Neuronal stem cell (in vitro differentiated cells): Measurements from ENCODE around the gene SLFN12L.

Experiments used
- DNase-seq: peaks from one replicate; pipeline ENCODE4 v3.0.0-alpha.2; 2013; ENCODE audit warnings: low spot score
- H2AFZ ChIP-seq: one replicate; pipeline ENCODE4 v1.6.1; 2013; ENCODE audit warnings: mild to moderate bottlenecking, low read length, inconsistent platforms
- H2AK5ac ChIP-seq: 2 replicates; pipeline ENCODE4 v1.6.1; 2013; ENCODE audit warnings: low read depth, mild to moderate bottlenecking, inconsistent platforms, low read length, moderate library complexity, mixed read lengths
- H2BK120ac ChIP-seq: 2 replicates; pipeline ENCODE4 v1.6.1; 2013; ENCODE audit warnings: low read depth, mild to moderate bottlenecking, inconsistent platforms, low read length, moderate library complexity, mixed read lengths
- H2BK12ac ChIP-seq: one replicate; pipeline ENCODE4 v1.6.1; 2013; ENCODE audit warnings: low read length, inconsistent platforms
- H2BK15ac ChIP-seq: 2 replicates; pipeline ENCODE4 v1.6.1; 2013; ENCODE audit warnings: mild to moderate bottlenecking, low read length, inconsistent platforms, mixed read lengths
- H2BK5ac ChIP-seq: one replicate; pipeline ENCODE4 v1.6.1; 2013; ENCODE audit warnings: inconsistent platforms, mild to moderate bottlenecking, low read length, moderate library complexity
- H3K14ac ChIP-seq: one replicate; pipeline ENCODE4 v1.6.1; 2013; ENCODE audit warnings: low read length, inconsistent platforms
- H3K18ac ChIP-seq: 2 replicates; pipeline ENCODE4 v1.6.1; 2013; ENCODE audit warnings: low read length, inconsistent platforms
- H3K23ac ChIP-seq: 2 replicates; pipeline ENCODE4 v1.6.1; 2013; ENCODE audit warnings: low read depth, mild to moderate bottlenecking, mixed read lengths, low read length, inconsistent platforms; ENCODE audit not compliant: poor library complexity
- H3K27ac ChIP-seq: replicated peaks from 3 replicates; pipeline ENCODE4 v1.5.1; 2013; ENCODE audit warnings: low read length, inconsistent platforms
- H3K27me3 ChIP-seq, 3 experiments: 2 replicates each; pipeline ENCODE4 v1.6.1; 2013; ENCODE audit warnings: low read length in 3 of 3, mild to moderate bottlenecking in 2 of 3, inconsistent platforms in 1 of 3, low read depth in 1 of 3, mixed read lengths in 1 of 3, moderate library complexity in 1 of 3; ENCODE audit not compliant: control insufficient read depth in 3 of 3, insufficient read depth in 3 of 3
- H3K36me3 ChIP-seq, 2 donors: replicated peaks in 1 of 2; 2 replicates each; pipeline ENCODE4 v1.6.1; 2013; ENCODE audit warnings: low read length in 2 of 2; ENCODE audit not compliant: control insufficient read depth in 2 of 2, insufficient read depth in 2 of 2
- H3K4ac ChIP-seq: 2 replicates; pipeline ENCODE4 v1.6.1; 2013; ENCODE audit warnings: inconsistent platforms, mild to moderate bottlenecking, low read length, moderate library complexity
- H3K4me1 ChIP-seq, 2 donors: 1 replicate in 1 of 2; 2 replicates in 1 of 2; pipeline ENCODE4 v1.6.1; 2013; ENCODE audit warnings: low read length in 2 of 2, low read depth in 1 of 2; ENCODE audit not compliant: control insufficient read depth in 2 of 2, insufficient read depth in 1 of 2
- H3K4me2 ChIP-seq: one replicate; pipeline ENCODE4 v1.6.1; 2013; ENCODE audit warnings: mild to moderate bottlenecking, low read length, inconsistent platforms; ENCODE audit not compliant: insufficient read depth, poor library complexity, severe bottlenecking
- H3K4me3 ChIP-seq, 2 donors: 2 replicates each; pipeline ENCODE4 v1.5.1; 2013; ENCODE audit warnings: low read length in 2 of 2, mild to moderate bottlenecking in 2 of 2, inconsistent platforms in 1 of 2, moderate library complexity in 1 of 2
- H3K79me1 ChIP-seq: one replicate; pipeline ENCODE4 v1.6.1; 2013; ENCODE audit warnings: low read depth, mild to moderate bottlenecking, inconsistent platforms, low read length, moderate library complexity
- H3K9ac ChIP-seq: one replicate; pipeline ENCODE4 v1.6.1; 2013; ENCODE audit warnings: mild to moderate bottlenecking, low read depth, low read length, inconsistent platforms; ENCODE audit not compliant: poor library complexity
- H3K9me3 ChIP-seq, 2 donors: replicated peaks in 1 of 2; 2 replicates each; pipeline versions ENCODE3 to v1.6.1; 2013; ENCODE audit warnings: low read length in 2 of 2, mild to moderate bottlenecking in 2 of 2, inconsistent platforms in 1 of 2, low read depth in 1 of 2, mixed read lengths in 1 of 2, moderate library complexity in 1 of 2; ENCODE audit not compliant: control insufficient read depth in 2 of 2, insufficient read depth in 1 of 2
- H4K8ac ChIP-seq: one replicate; pipeline ENCODE4 v1.6.1; 2013; ENCODE audit warnings: low read depth, mild to moderate bottlenecking, inconsistent platforms, low read length, moderate library complexity
- H4K91ac ChIP-seq: one replicate; pipeline ENCODE4 v1.6.1; 2013; ENCODE audit warnings: low read length, low read depth, mild to moderate bottlenecking, inconsistent platforms; ENCODE audit not compliant: poor library complexity
- WGBS, 2 donors: extraction: QIAGEN DNeasy Blood & Tissue Kit; methylation state at CpG; one replicate each; pipeline ENCODE4 v1.1.7; 2013; ENCODE audit warnings: missing lambda C conversion rate in 2 of 2, mixed read lengths in 1 of 2; ENCODE audit not compliant: insufficient read length in 2 of 2, insufficient replicate concordance in 1 of 2; ENCODE audit errors: extremely low coverage in 2 of 2; 5-methylcytosine and 5-hydroxymethylcytosine counted together

Gene SLFN12L

DNA sequence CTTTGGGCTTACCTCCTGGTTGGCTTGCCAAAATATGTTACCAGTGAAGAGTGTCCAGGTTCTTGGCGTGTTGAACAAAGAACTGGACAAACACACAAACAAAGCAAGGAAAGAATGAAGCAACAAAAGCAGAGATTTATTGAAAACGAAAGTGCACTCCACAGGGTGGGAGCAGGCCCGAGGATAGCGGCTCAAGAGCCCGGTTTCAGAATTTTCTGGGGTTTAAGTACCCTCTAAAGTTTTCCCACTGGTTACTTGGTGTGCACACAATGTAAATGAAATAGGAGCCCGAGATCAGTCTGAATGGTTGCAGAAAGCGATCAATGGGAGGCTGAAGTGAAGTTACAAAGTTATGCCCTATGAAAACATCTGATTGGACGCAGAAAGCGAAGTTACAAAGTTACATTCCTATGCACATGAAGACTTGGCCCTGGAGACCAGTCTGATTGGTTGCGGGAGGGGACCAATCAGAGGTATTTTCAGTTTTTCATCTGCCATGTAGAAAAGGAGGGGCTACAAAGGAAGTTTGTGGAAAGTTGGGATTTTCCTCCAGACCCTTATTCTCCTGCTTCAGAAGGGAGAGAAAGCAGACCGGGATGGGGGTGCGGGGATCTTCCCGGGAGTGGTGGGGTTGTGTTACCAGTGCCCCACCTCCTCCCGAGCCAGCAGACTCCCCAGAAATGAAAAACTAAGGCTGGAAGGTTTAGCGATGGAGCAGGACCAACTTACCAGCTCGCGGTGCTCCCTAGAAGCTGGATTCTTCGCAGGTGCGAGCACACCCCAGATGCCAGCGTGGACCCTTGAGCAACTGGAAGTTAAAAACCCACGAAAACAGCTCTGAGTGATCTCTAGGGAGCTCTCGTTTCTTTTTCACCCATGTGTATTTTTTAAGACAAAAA is 105.1 kb downstream of the SLFN12L start, which contains the start of gene SLFN12:
TSS of gene SLFN12 (minus strand) at position 325 of the 899 bp plus-strand sequence. CDS start 9,472 bp downstream, outside the sequence.
- H2BK12ac ChIP-seq, result no peak within 1 kb of the TSS
- H2AK5ac ChIP-seq, result peak within 1 kb of the TSS; percentile 9
- no peak within 1 kb of the TSS for H2BK15ac ChIP-seq
- H3K23ac ChIP-seq, result no peak within 1 kb of the TSS
- no peak within 1 kb of the TSS for H3K9ac ChIP-seq
- H3K27ac ChIP-seq, result peak within 1 kb of the TSS; percentile 93
- peak within 1 kb of the TSS; percentile 49 for H2BK5ac ChIP-seq
- no peak within 1 kb of the TSS for H3K4ac ChIP-seq
- no CpG with 5 or more reads among the region's 22 CpGs for WGBS, 2 donors
- no peak within 1 kb of the TSS for H4K8ac ChIP-seq
- H2AFZ ChIP-seq, result peak within 1 kb of the TSS; percentile 63
- H3K36me3 ChIP-seq, result no peaks in the 10 kb centered on the region
- no peaks in the 10 kb centered on the region for H3K27me3 ChIP-seq
- no peak within 1 kb of the TSS for H2BK120ac ChIP-seq
- no peak within 1 kb of the TSS for H4K91ac ChIP-seq
- H3K14ac ChIP-seq, result no peak within 1 kb of the TSS
- peak within 1 kb of the TSS; percentile 55 for H3K4me2 ChIP-seq
- peaks cover 4% of the 10 kb centered on the region for H3K79me1 ChIP-seq
- H3K4me1 ChIP-seq, result peaks cover 9 to 14% of the 10 kb centered on the region in 2 donors
- H3K18ac ChIP-seq, result peak within 1 kb of the TSS; percentile 91
- peak; percentile 63 for DNase-seq
- no peaks in the 10 kb centered on the region for H3K9me3 ChIP-seq
- H3K4me3 ChIP-seq, result peak within 1 kb of the TSS; percentile 27 to 74

GRCh38 chr17:35429702-35430101 is 107.8 kb downstream of the SLFN12L start:
- Histone ChIP-seq H3K9ac (no peak overlapping the region), H2BK120ac (no peak overlapping the region), H3K23ac (no peak overlapping the region), H3K27ac (no peak overlapping the region), H2BK5ac (no peak overlapping the region), H3K14ac (no peak overlapping the region), H3K18ac (no peak overlapping the region), H3K79me1 (peaks cover 4% of the 10 kb centered on the region), H4K91ac (no peak overlapping the region), H2AK5ac (no peak overlapping the region), H2BK12ac (no peak overlapping the region), H3K36me3 (no peaks in the 10 kb centered on the region), H2BK15ac (no peak overlapping the region), H2AFZ (no peak overlapping the region), H4K8ac (no peak overlapping the region), H3K9me3 (no peaks in the 10 kb centered on the region), H3K27me3 (no peaks in the 10 kb centered on the region), H3K4me2 (no peak overlapping the region), H3K4me3 (no peak overlapping the region), H3K4ac (no peak overlapping the region), H3K4me1 (peaks cover 9 to 14% of the 10 kb centered on the region in 2 donors)
- no peak for DNase-seq
- WGBS, 2 donors, result no CpG with 5 or more reads among the region's 2 CpGs

- Histone ChIP-seq H3K79me1 (peaks cover 4% of the 10 kb centered on the region), H3K4me1 (peaks cover 2 to 6% of the 10 kb centered on the region in 2 donors), H2BK12ac (no peak overlapping the region), H3K14ac (no peak overlapping the region), H2BK120ac (no peak overlapping the region), H3K23ac (no peak overlapping the region), H4K91ac (no peak overlapping the region), H3K18ac (no peak overlapping the region), H2AFZ (no peak overlapping the region), H3K9ac (no peak overlapping the region), H3K4me3 (no peak overlapping the region), H2BK5ac (no peak overlapping the region), H3K9me3 (no peaks in the 10 kb centered on the region), H4K8ac (no peak overlapping the region), H2AK5ac (no peak overlapping the region), H3K36me3 (no peaks in the 10 kb centered on the region), H3K4ac (no peak overlapping the region), H2BK15ac (no peak overlapping the region), H3K27me3 (no peaks in the 10 kb centered on the region), H3K4me2 (no peak overlapping the region), H3K27ac (no peak overlapping the region)
- no peak for DNase-seq
- WGBS, 2 donors, result no CpG with 5 or more reads among the region's 2 CpGs
Observed at GRCh38 chr17:35428229-35428628, 109.2 kb downstream of the SLFN12L start.

DNA sequence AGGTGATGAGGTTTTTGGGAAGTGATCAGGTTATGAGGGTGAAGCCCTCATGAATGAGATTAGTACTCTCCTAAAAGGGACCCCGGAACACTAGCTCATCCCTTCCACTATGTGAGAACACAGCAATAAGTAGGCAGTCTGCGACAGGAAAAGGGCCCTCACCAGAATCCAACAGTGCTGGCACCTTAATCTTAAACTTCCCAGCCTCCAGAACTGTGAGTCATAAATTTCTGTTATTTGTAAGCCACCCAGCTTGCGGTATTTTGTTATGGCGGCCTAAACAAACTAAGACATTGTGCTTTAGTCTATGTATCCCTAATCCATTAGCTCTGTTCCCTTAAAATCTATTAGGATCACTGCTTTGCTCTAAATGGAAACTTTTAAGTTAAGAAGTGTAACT is 113.7 kb downstream of the SLFN12L start:
- H2BK12ac ChIP-seq, result no peak overlapping the region
- no peak overlapping the region for H2BK5ac ChIP-seq
- H2BK15ac ChIP-seq, result no peak overlapping the region
- H4K8ac ChIP-seq, result no peak overlapping the region
- no peak overlapping the region for H4K91ac ChIP-seq
- H3K79me1 ChIP-seq, result no peaks in the 10 kb centered on the region
- H3K4me3 ChIP-seq, result no peak overlapping the region
- H3K9ac ChIP-seq, result no peak overlapping the region
- WGBS, 2 donors, result no CpG with 5 or more reads among the region's 4 CpGs
- H3K18ac ChIP-seq, result no peak overlapping the region
- no peak overlapping the region for H3K4ac ChIP-seq
- no peak overlapping the region for H2AFZ ChIP-seq
- no peaks in the 10 kb centered on the region for H3K4me1 ChIP-seq
- H3K27me3 ChIP-seq, result no peaks in the 10 kb centered on the region
- no peak overlapping the region for H3K4me2 ChIP-seq
- no peak overlapping the region for H3K23ac ChIP-seq
- no peak overlapping the region for H2AK5ac ChIP-seq
- no peak overlapping the region for H2BK120ac ChIP-seq
- no peak for DNase-seq
- H3K27ac ChIP-seq, result no peak overlapping the region
- H3K36me3 ChIP-seq, result peaks cover 0 to 12% of the 10 kb centered on the region in 2 donors
- H3K14ac ChIP-seq, result no peak overlapping the region
- no peaks in the 10 kb centered on the region for H3K9me3 ChIP-seq
